Mammary epithelial cell (primary cell): Measurements from ENCODE around the gene SCN8A.

Source experiments
- EZH2 ChIP-seq: IDR thresholded peaks from 2 replicates; pipeline ENCODE4 v1.6.1; 2012; ENCODE audit warnings: low read length, inconsistent platforms, borderline replicate concordance
- TF ChIP-seq, protein P1 (sequence below), 2 donors: IDR thresholded peaks in 1 of 2; conservative IDR thresholded peaks in 1 of 2; 2 replicates each; pipeline ENCODE4 v1.5.1; 2011 to 2012; ENCODE audit warnings: inconsistent platforms in 2 of 2, low read length in 2 of 2, mild to moderate bottlenecking in 2 of 2, control low read depth in 1 of 2, low read depth in 1 of 2; ENCODE audit not compliant: insufficient read depth in 1 of 2; ENCODE audit errors: extremely low read depth in 1 of 2

DNA sequence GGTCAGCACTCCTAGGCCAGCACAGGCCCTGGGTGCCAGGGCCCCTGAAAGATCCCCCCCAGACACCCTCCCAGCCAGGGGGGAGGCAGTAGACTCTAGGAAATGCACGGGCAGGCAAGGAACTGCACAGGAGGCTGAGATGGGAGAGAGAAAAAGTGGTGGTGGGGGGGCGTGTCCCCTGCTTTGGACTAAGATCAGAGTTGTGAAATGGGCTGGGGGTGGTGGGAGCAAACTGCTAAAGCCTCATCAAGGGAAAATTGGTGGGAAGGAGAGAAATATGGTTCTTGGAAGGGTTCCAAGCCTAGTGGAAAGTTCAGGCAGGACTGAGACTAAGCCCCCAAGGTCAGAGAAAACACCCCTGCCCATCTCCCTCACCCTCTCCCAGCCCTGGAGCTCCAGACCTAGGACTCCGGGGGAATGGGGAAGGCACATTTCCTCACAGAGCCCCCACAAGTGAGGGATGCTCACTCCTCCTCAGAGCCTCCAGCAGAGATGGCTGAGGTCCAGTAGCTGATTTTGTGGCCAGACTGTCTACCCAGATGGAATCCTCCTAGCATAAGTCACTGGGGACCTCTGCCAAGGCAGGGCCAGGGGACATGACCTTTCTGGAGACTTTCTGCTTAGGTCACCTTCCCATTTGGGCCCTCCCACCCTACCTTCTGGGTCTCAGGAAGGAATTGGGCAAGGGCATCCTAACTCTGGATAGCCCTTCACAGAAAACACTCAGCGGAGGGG, 227.7 kb downstream of the SCN8A start:
- TF ChIP-seq, protein P1, sequence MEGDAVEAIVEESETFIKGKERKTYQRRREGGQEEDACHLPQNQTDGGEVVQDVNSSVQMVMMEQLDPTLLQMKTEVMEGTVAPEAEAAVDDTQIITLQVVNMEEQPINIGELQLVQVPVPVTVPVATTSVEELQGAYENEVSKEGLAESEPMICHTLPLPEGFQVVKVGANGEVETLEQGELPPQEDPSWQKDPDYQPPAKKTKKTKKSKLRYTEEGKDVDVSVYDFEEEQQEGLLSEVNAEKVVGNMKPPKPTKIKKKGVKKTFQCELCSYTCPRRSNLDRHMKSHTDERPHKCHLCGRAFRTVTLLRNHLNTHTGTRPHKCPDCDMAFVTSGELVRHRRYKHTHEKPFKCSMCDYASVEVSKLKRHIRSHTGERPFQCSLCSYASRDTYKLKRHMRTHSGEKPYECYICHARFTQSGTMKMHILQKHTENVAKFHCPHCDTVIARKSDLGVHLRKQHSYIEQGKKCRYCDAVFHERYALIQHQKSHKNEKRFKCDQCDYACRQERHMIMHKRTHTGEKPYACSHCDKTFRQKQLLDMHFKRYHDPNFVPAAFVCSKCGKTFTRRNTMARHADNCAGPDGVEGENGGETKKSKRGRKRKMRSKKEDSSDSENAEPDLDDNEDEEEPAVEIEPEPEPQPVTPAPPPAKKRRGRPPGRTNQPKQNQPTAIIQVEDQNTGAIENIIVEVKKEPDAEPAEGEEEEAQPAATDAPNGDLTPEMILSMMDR (conservative IDR thresholded peaks at IDR 0.05 in 1 of 2, IDR thresholded peaks at IDR 0.05 in 1 of 2; ENCODE audit: extremely low read depth in 1 of 2, insufficient read depth in 1 of 2, low read depth in 1 of 2, low read length in 2 of 2): no peak
- TF ChIP-seq EZH2: no peak
